T-helper 1 cell treated with Interleukin-12 subunit alpha and Interleukin-12 subunit beta and Interleukin-4 antibody, amounts not matched to agents 30 ng/mL and 1 ng/mL, for 36 hours (primary cell): ENCODE results near the gene ADO. TPM values are rescaled to one million over a fixed set of nuclear protein-coding genes. Genes with fewer than 3 reads are reported as not detected.

Experiments used
- intact Hi-C: fragments of 100-400 bp; cut with micrococcal nuclease; formaldehyde crosslinking; loops from one replicate; pipeline ENCODE4 v1.15.1; 2024
- total RNA-seq: library from RNA; stranded (reverse); gene quantifications from 2 replicates; pipeline ENCODE4 v1.2.3, GENCODE V29; 2022

ADO gene
- total RNA-seq, 1 donor from 2014 or later, result 23.3 TPM

- intact Hi-C loops, result loop anchor here (2.0 to 10.0 kb wide), 9 partner anchors 252 to 1062 kb away; partner anchors contain the start of gene RTKN2
Measured at GRCh38 chr10:62817121-62817765, 12.7 kb downstream of the ADO start.

GRCh38 chr10:62817766-62818425 is 13.4 kb downstream of the ADO start:
- intact Hi-C loops, result loop anchor here (1.0 to 10.0 kb wide), 15 partner anchors 208 to 1063 kb away; partner anchors contain the start of gene RTKN2

GRCh38 chr10:62818426-62819011 is 14.0 kb downstream of the ADO start:
- intact Hi-C loops, result loop anchor here (1.0 to 10.0 kb wide), 11 partner anchors 208 to 1064 kb away; partner anchors contain the start of gene RTKN2

GRCh38 chr10:62819141-62819920 is 14.8 kb downstream of the ADO start:
- intact Hi-C loops, result loop anchor here (2.0 to 10.0 kb wide), 6 partner anchors 383 to 1065 kb away; partner anchors contain the start of gene RTKN2

- intact Hi-C loops, result no loop called here
Measured at GRCh38 chr10:62820586-62820985, 16.1 kb downstream of the ADO start.

DNA sequence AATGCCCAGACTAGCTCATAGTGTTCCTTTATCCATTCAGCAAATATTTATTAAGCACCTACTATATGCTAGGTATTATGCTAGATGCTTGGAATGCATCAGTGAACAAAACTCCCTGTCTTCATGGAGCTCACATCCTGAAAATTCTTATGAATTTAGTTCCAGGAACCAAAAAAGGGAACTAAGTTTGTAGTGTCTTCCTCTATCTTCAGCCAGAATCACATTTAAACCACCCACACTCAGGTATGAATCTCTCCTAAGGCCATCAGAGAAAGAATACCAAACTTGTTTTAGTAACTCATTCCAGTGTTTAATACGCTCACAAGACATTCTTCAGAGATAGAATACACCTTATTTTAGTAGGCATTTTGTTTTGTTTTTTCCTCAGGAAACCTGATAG is 21.8 kb downstream of the ADO start:
- intact Hi-C loops, result no loop called here

DNA sequence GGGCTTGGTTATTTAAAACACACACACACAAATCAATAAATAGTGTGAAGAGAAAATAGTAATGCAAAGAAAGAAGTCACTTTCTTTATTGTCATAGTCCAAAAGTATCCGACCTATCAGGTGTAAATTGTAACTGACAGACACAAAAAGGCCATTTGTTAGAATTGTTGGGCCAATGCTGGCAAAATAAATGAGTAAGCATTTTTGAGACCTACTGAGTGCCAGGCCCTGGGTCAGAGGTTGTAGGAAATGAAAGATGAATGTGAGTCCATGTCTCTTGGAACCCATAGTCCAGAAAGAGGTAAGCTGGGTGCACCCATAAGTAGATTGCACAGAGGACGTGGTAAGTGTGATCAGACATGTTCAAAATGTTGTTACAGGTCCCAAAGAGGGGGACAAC is 25.1 kb downstream of the ADO start:
- intact Hi-C loops, result no loop called here

- intact Hi-C loops, result no loop called here
Measured at GRCh38 chr10:62830679-62831078, 26.2 kb downstream of the ADO start.

DNA sequence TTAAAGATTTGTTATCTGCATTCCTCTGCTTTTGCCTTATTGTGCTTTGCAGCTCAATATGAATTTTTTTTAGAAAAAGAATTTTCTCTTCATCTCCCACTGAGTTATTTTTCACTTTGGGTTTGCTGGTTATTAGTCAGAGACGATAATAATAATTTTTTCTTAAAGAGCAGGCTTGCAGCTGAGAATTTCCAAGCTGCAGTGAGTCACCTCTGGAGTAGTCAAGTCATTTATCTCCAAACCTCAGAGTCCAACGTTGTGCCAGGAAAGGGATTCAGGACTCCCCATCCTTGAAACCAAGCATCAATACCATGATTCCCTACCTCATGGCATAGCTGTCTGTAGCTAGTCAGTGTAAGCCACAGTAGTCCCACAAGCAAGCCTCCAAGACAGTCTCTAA is 26.8 kb downstream of the ADO start:
- intact Hi-C loops, result no loop called here

- intact Hi-C loops, result no loop called here
Measured at GRCh38 chr10:62839590-62839989, 35.1 kb downstream of the ADO start.

DNA sequence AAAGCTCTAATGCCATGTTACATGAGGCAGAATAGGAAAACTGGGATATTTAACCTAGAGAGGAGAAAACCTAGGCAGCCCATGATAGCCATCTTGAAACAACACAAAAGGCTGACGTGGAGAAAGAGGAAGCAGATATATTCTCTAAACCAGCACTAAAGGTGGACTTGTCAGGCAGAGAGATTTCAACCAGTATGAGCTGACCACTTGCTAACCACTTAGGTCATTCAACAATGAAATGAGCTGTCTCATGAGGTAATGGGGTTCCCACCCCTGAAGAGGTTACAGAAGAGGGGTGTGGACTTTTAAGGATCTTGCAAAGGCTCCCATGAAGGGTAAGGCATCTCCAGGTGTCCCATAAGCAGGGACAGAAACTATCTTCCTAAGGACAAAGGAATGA is 38.5 kb downstream of the ADO start:
- intact Hi-C loops, result no loop called here

DNA sequence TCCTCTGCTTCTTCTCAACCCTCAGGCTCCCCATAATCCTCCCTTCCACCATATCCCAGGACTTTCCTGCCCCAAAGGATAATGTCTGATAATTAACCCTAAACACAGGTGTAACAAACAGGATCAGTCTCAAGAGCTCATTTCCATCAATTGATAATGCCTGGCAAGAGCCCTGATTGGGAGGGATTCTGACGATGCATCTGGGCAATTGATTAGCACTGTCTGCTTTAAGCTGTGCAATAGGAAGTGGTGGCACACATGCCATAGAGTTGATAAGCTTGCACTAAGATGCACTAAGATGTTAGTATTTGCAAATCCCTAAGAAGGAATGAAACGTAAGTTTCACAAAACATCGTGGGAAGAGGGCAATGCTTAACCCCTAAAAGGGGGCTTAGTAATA is 39.1 kb downstream of the ADO start:
- intact Hi-C loops, result no loop called here

GRCh38 chr10:62844280-62845011 is 39.9 kb downstream of the ADO start:
- intact Hi-C loops, result no loop called here

DNA sequence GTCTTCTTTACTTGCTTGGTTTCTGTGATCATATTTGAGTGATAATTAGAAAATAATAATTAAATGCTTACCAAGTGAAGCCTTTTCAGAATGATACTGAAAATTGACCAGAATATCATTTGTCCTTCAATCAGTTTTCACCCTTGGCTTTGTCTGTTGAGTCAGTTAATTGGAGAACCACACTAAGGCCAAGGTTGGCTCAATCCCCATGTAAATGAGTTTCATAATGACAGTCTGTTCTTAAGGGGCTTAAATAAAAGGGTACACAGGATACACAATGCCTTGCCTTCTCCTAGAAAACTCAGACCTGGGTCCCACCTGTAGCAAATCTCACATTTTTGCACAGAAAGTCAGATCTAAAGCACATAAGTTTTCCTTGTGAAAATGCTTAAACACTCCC is 42.9 kb downstream of the ADO start:
- intact Hi-C loops, result no loop called here

DNA sequence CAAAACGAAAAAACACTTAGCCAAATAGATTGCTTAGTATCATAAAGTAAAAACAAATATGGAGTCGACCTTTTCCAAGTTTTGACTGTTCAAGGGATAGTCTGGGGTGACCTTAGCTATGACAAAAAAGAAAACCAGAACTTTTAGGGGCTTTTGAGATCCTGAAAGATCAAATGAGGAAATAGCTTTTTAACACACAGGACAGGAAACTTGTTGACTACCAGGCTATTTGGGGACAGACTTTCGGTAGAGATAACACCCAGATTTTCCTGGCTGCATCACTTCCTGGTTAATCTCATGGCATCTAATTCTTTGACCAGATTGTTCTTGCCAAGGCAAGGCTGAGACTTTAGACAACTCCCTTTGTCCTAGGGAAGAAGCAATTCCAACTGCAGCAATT is 46.1 kb downstream of the ADO start:
- intact Hi-C loops, result loop anchor here (2.0 to 10.0 kb wide), 3 partner anchors 234 to 864 kb away; no protein-coding TSS in a partner anchor

GRCh38 chr10:62851442-62851841 is 46.9 kb downstream of the ADO start:
- intact Hi-C loops, result loop anchor here (2.0 to 10.0 kb wide), 3 partner anchors 233 to 863 kb away; no protein-coding TSS in a partner anchor

DNA sequence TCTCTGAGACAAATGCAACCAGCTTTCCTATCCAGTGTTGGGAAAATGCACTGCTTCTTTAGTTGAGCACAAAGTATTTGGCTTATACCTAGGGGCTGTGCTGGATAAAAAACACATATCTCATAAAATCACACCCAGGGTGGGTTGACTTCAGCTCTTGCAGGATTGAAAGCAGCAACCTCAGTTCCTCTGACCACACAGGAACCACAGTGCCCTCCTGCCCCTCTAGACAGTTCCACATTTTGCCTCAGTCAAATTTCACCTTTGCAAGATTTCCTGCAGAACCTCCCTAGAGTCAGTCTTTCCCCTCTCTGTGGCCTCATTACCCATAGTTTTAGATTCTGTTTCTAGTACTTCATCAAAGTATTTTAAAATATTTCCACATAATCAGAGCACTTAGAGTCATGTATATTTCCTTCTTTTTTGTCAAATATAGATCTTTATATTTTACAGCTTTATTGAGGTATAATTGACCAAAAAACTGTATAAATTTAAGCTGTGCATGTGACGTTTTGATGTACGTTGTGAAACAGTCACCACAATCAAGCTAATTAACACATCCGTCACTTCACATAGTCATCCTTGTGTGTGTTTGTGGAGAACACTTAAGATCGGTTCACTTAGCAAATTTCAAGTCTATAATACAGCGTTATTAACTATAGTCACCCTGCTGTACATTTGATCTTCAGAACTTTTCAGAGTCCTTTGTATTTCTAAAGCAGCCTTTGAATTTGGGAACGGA is 48.6 kb downstream of the ADO start:
- intact Hi-C loops, result loop anchor here (1.0 to 10.0 kb wide), 7 partner anchors 14 to 862 kb away; partner anchors contain the start of genes EGR2 and NRBF2

- intact Hi-C loops, result loop anchor here (1.0 to 10.0 kb wide), 7 partner anchors 13 to 861 kb away; partner anchors contain the start of genes EGR2 and NRBF2
Measured at GRCh38 chr10:62853710-62854109, 49.2 kb downstream of the ADO start.

DNA sequence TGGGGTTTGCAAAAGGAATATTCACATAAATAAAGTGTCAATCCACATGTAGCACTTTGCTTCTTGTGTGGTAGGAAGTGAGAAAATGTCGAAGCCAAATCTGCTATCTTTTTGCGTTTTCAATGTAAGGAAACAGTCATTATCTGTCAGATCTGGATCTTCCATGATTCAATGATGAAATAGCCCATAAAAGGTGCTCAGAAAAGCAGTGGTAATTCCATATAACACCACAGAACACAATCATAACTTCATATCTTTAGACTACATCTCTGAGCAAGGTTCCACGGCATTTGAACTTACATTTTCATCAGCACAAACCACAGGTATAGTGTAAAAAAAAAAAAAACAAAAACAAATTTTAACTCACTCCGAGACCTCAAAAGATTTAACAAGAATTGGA is 51.5 kb downstream of the ADO start:
- intact Hi-C loops, result loop anchor here (1.0 to 10.0 kb wide), 4 partner anchors 139 to 859 kb away; no protein-coding TSS in a partner anchor
